ENCODE results near the gene ACTR8. TPM values are rescaled to one million over a fixed set of nuclear protein-coding genes. Genes with fewer than 3 reads are reported as not detected.

Gene ACTR8
- total RNA-seq, 2 donors from 2014 or later = 28.4 to 30.8 TPM

DNA sequence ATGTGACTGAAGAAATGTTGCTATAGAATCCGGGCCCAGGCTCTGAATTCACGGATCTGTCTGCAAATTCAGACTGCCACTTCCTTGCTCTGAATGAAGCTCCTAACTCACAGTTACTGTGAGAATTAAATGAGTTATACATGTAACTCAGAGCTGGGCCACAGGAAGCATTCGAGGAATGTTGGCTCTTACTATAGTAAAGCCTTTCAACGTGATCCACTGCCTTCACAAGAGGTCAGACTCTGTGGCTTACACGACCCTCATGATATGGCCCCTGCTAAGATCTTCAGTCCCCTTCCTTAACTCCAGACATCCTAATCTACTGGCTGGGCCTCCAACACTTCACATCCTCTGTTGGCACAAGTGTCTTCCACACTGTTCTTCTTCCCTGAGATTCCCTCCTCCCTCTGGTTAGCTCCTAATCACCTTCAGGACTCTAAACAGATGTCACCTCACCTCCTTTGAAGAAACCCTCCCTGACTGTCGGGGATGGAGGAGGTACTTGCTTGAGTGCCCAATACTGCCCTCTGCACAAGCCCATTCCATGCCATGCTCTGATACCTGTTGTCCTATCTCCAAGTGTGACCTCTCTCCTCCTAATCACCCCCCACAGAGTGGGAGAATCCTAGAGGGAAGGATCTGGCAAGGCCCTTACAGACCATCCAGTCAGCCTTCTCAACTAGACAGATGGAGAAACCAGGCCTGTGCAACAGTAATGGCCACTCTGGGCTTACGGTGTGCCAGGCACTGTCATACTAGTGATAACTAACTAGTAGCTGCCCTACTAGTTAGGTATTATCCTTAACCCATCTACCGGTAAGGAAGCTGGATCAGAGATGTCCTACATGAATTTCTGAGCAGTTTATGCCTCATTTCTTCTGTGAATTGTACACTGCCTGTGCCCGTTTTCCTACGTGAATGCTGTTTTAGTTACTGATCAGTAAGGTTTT is 1.3 kb downstream of the ACTR8 start:
- ATAC-seq (peak in 1 of 2 donors; percentile 1), DNase-seq (no peak)
- intact Hi-C loops (cut with DNase I) = no loop called here

GRCh38 chr3:53865732-53866499 is 16.0 kb downstream of the ACTR8 start:
- intact Hi-C loops (cut with DNase I) = no loop called here
- ATAC-seq = no peak
- no peak for DNase-seq

DNA sequence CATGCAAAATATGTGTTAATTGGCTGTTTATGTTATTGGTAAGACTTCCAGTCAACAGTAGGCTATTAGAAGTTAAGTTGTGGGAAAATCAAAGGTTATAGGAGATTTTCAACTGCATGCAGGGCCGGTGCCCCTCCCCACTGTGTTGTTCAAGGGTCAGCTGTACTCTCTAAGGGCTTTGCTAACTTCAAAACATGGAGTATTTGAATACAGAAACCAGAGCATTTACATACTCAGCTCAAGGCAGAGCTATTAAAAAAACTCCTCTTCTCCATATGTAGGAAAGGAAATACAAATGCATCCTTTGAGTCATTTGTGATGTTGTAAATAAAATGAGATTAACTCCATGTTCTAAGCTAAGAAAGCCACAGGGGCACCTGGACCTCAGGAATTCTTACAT is 18.8 kb downstream of the ACTR8 start:
- ATAC-seq (no peak), DNase-seq (no peak)
- intact Hi-C loops (cut with DNase I) = no loop called here

- ATAC-seq (no peak), DNase-seq (no peak)
- intact Hi-C loops (cut with DNase I) = no loop called here
These were observed 19.7 kb downstream of the ACTR8 start for GRCh38 chr3:53862241-53862640.

DNA sequence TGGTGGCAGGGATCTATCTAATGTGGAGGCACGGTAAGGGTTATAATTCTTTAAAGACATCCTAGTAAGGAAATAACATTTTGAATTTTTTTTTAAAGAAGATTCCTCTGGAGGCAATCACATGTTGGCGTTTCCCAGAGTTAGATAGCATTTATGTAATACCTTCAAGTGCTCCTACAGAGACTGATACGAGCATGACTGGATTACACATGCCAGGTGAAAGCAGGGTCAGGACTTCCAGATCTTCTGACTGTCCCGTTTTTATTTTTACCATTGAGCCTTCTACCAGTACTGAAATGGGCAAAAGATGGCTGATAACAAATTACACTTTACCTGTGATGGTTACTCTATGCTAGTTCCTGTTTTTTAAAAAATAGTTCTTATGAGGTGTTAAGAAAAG is 21.8 kb downstream of the ACTR8 start:
- intact Hi-C loops (cut with DNase I) = no loop called here
- DNase-seq (no peak), ATAC-seq (peak; percentile 34 to 52)

- no peak for ATAC-seq
- no peak for DNase-seq
- intact Hi-C loops (cut with DNase I) = loop anchor here in 1 of 2 donors (10.0 kb wide), 1 partner anchor 134 kb away; no protein-coding TSS in a partner anchor
These were observed 22.8 kb downstream of the ACTR8 start for GRCh38 chr3:53859178-53859577.

- intact Hi-C loops (cut with DNase I) = loop anchor here in 1 of 2 donors (10.0 kb wide), 1 partner anchor 133 kb away; no protein-coding TSS in a partner anchor
- ATAC-seq = no peak
- DNase-seq = no peak
These were observed 23.7 kb downstream of the ACTR8 start for GRCh38 chr3:53858096-53858741.

- DNase-seq (no peak), ATAC-seq (no peak)
- intact Hi-C loops (cut with DNase I) = loop anchor here in 1 of 2 donors (10.0 kb wide), 1 partner anchor 132 kb away; no protein-coding TSS in a partner anchor
These were observed 25.0 kb downstream of the ACTR8 start for GRCh38 chr3:53856964-53857363.

DNA sequence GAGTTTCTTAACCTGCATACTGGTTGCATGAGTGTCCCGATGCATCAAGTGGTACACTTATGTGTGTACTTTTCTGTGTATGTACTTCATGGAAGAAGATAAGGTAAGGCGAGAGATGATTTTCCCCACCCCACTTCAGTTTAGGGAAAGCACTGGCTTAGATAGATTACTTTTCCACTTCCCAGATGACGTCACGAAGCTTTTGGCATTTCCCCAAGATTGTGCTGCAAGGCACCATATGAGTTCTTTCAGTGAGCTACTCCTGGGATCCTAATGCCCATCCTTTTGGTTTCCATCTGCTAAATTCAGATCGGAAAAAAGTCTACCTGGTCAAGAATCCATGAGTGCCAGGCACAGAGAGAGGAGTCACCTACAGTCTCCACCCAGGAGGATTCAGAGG is 31.1 kb downstream of the ACTR8 start:
- DNase-seq (no peak), ATAC-seq (no peak)
- intact Hi-C loops (cut with DNase I) = loop anchor here in 1 of 2 donors (10.0 kb wide), 1 partner anchor 126 kb away; no protein-coding TSS in a partner anchor

DNA sequence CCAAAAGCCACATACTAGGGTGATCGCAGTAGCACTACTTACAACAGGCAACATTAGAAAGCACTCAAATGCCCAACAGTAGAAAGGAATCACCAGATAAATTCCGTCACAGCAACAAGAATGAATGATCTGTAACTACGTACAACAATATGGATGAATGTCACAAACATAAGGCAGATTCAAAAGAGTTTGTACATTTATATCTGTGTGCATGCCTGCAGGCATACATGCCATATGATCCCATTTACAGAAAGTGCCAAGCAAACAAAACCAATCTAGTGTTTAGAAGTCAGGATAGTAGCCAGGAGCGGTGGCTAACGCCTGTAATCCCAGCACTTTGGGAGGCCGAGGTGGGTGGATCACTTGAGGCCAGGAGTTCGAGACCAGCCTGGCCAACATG is 32.0 kb downstream of the ACTR8 start:
- intact Hi-C loops (cut with DNase I) = loop anchor here in 1 of 2 donors (10.0 kb wide), 1 partner anchor 125 kb away; no protein-coding TSS in a partner anchor
- DNase-seq = no peak
- no peak for ATAC-seq

DNA sequence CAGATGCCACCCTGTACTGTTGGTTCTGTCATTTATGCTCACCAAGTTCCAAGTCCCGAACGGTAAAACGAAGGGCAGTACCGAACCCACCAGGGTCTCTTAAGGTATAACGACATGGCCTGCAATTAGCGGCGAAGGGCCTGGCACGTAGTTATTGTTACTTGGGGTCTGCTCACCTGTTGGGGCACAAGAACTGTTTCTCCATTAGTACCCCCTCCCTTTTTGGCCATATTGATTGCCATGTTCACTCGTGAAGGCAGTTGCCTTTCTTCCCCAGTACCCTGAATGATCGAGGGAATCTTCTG is 35.1 kb downstream of the ACTR8 start:
- intact Hi-C loops (cut with DNase I) = no loop called here
- ATAC-seq (no peak), DNase-seq (no peak)

DNA sequence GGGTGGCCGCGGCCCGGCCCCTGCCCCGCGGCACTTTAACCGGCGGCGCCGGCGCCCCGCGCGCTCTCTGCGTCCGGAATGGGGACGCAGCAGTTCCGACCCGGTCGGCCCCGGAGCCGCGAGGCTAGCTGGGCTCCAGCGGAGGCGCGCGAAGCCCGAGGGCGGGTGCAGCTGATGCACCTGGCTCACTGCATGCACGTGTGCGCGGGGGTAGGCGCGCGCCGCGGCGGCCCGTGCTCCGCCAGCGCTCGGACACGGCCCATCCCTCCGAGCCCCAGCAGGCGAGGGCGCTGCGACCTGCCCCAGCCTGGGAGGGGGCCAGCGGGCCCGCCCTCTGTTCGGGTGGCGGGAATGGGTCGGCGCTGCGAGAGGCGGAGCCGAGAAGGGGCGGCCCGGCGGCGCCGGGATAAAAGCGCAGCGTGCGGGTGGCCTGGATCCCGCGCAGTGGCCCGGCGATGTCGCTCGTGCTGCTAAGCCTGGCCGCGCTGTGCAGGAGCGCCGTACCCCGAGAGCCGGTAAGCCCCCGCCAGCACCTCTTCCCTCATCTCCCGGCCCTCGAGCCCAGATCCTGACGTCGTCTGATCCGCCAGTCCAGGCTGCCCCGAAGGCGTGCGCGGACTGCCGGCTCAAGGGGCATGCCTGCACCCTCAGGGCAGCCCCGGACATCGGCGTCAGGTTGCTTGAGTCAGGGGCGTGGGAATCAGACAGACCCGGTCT is 35.7 kb downstream of the ACTR8 start, which contains the start of the genes CHDH and IL17RB:
TSS of gene CHDH (minus strand) at position 286 of the 717 bp plus-strand sequence. CDS start 22,411 bp downstream, outside the sequence.
TSS of gene IL17RB (plus strand) at position 435 of the 717 bp plus-strand sequence. CDS start at position 456, 21 bp downstream.
- DNase-seq = peak; percentile 68
- peak; percentile 83 to 88 for ATAC-seq
- intact Hi-C loops (cut with DNase I) = no loop called here

- ATAC-seq (peak in 1 of 2 donors; percentile 35), DNase-seq (no peak)
- intact Hi-C loops (cut with DNase I) = no loop called here
These were observed 36.1 kb downstream of the ACTR8 start for GRCh38 chr3:53845881-53846133.

- intact Hi-C loops (cut with DNase I) = no loop called here
- peak; percentile 61 for DNase-seq
- ATAC-seq = peak; percentile 60 to 73
These were observed 36.7 kb downstream of the ACTR8 start for GRCh38 chr3:53845103-53845880.

DNA sequence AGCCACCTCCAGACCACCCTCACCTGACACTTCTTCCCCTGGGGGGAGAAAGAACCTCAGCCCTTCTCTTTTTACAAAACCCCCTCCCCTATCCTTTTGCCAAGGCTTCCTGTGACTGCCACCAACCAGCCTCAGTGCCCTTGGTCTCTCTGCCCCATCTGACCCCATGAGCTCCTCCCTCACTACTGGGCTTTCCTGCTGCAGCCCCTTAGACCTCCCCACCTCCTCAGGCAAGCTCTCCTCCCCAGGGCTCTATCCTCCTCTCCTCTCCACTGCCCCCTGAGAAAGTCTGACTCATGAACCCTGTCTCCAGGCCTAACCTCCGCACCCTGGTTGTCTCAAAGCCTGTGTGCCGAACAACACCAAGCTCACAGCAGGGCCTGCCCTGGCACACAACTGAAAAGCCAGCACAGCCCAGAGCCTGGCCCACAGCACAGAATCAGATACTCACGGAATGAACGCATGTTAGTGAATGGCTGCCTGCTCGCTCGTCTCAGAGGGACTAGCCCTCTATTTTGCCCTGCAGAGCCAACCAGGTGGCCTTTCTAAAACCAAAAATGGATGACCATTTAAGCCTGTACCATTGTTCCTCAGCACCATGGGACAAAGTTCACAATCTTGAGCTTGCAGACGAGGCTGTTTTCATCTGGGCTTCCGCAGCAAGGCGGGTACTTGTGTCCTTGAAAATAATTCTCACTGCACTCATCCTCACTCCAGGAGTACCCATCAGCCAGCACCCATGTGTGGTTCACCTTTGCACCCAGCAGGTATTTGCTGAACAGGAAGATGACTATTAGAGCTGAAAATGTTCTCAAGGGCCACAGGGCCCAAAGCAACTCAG is 37.5 kb downstream of the ACTR8 start:
- ATAC-seq = no peak
- intact Hi-C loops (cut with DNase I) = no loop called here

DNA sequence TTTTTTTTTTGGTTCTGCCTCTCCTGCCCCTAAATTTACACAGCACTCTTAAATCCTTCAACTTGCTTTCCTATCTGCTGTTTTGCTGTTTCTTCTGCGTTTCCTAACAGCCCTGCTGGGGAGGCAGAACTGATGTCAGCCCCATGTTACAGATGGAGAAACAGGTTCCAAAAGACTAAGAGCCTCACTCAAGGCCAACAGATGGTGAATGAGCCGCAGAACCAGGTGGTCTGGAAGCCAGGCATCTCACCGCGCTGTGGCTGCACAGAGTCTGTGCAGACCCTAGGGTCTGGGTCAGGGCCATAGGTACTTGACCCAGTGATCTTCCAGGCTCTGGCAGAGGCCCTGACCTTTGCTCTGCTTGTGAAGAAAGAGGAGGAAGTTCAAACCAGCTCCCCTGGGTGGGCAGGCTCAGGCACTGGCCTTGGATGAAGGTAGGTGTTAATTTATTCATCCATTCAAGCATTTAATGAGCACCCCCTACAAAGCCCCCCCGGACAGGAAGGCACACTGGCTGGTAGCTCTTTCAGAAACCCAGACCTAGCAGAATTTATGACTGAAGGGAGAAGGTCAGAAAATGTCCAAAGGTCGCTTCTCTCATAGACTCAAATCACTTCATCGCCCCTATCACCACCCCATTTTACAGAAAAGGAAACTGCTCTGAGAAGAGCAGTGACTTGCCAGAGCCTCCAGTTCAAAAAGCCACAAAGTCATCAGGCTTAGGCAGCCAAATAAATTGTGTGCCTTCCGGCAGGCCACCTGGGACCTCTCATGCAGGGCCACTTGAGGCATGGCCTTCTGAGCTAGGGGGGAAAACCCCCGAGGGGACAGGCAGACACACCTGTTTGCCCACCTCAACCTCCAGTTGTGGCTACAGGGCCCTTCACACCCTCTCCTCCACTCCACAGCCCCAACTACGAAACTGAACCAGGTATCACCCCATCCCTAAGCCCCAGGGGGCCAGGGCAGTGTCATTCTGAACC is 38.5 kb downstream of the ACTR8 start:
- ATAC-seq = no peak
- intact Hi-C loops (cut with DNase I) = no loop called here

More for the DNA sequence above, 37.5 kb downstream of the ACTR8 start:
- no peak for DNase-seq

More for the DNA sequence above, 38.5 kb downstream of the ACTR8 start:
- no peak for DNase-seq

Measured in left cardiac atrium (tissue), 4 donors.